HepG2 (cell line): ENCODE measurements around the gene ABHD12. TPM values are rescaled to one million over a fixed set of nuclear protein-coding genes. Genes with fewer than 3 reads are reported as not detected.
A peak's percentile ranks its signal among the peaks of the same experiment; 100 is the strongest.

Experiments used
- AGO2 ChIP-seq: fragments of 200-400 bp; formaldehyde crosslinking; optimal IDR thresholded peaks from 2 replicates; pipeline ENCODE3; 2017; ENCODE audit warnings: mild to moderate bottlenecking, low read depth, low read length, moderate library complexity
- ATF2 ChIP-seq: sonication (generic); formaldehyde crosslinking; IDR thresholded peaks from 2 replicates; pipeline ENCODE4 v1.4.0; 2020; ENCODE audit warnings: missing genetic modification reagents
- CAMTA2 ChIP-seq: sonication (generic); formaldehyde crosslinking; IDR thresholded peaks from 2 replicates; pipeline ENCODE4 v1.4.0; 2020; ENCODE audit warnings: mild to moderate bottlenecking, missing genetic modification reagents, borderline replicate concordance
- GFI1 ChIP-seq: sonication (generic); formaldehyde crosslinking; IDR thresholded peaks from 2 replicates; pipeline ENCODE4 v1.5.0; 2020; ENCODE audit warnings: missing genetic modification reagents, mild to moderate bottlenecking, borderline replicate concordance
- IRF9 ChIP-seq: sonication (generic); formaldehyde crosslinking; IDR thresholded peaks from 2 replicates; pipeline ENCODE4 v1.8.0; 2022; ENCODE audit warnings: missing genetic modification reagents, mild to moderate bottlenecking, borderline replicate concordance
- KDM5A ChIP-seq: fragments of 200-600 bp; sonication (generic); IDR thresholded peaks from 2 replicates; pipeline ENCODE4 v1.7.0; 2018; ENCODE audit warnings: antibody characterized with exemption, mild to moderate bottlenecking, low read length, borderline replicate concordance
- MIER3 ChIP-seq: IDR thresholded peaks from 2 replicates; pipeline ENCODE4 v1.6.1; 2016; ENCODE audit warnings: missing compliant biosample characterization, borderline replicate concordance
- SAP130 ChIP-seq: IDR thresholded peaks from 2 replicates; pipeline ENCODE4 v1.6.1; 2016; ENCODE audit warnings: low read depth
- TFAP4 ChIP-seq: sonication (generic); IDR thresholded peaks from 2 replicates; pipeline ENCODE4 v1.6.1; 2016; ENCODE audit warnings: low read depth, borderline replicate concordance
- ZFP36L2 ChIP-seq: sonication (generic); formaldehyde crosslinking; IDR thresholded peaks from 2 replicates; pipeline ENCODE4 v1.4.0; 2020; ENCODE audit warnings: missing genetic modification reagents
- ZMYM3 ChIP-seq: sonication (generic); formaldehyde crosslinking; IDR thresholded peaks from 2 replicates; pipeline ENCODE4 v1.5.1; 2020; ENCODE audit warnings: mild to moderate bottlenecking, missing genetic modification reagents
- ZNF143 ChIP-seq: sonication (generic); formaldehyde crosslinking; IDR thresholded peaks from 2 replicates; pipeline ENCODE4 v1.4.0; 2020; ENCODE audit warnings: missing genetic modification reagents
- ZNF354B ChIP-seq: sonication (generic); formaldehyde crosslinking; IDR thresholded peaks from 2 replicates; pipeline ENCODE4 v1.8.0; 2022; ENCODE audit warnings: mild to moderate bottlenecking, missing genetic modification reagents
- ZNF605 ChIP-seq: sonication (generic); formaldehyde crosslinking; IDR thresholded peaks from 2 replicates; pipeline ENCODE4 v1.8.0; 2022; ENCODE audit warnings: mild to moderate bottlenecking, missing genetic modification reagents
- ZNF781 ChIP-seq: sonication (generic); formaldehyde crosslinking; IDR thresholded peaks from 2 replicates; pipeline ENCODE4 v1.5.1; 2020; ENCODE audit warnings: borderline replicate concordance, mild to moderate bottlenecking, missing genetic modification reagents; ENCODE audit errors: not compliant biosample characterization
- ZSCAN12 ChIP-seq: sonication (generic); formaldehyde crosslinking; IDR thresholded peaks from 2 replicates; pipeline ENCODE4 v1.9.0; 2021; ENCODE audit warnings: mild to moderate bottlenecking, missing genetic modification reagents
- ZSCAN31 ChIP-seq: sonication (generic); formaldehyde crosslinking; IDR thresholded peaks from 2 replicates; pipeline ENCODE4 v1.5.0; 2020; ENCODE audit warnings: low read depth, mild to moderate bottlenecking, missing genetic modification reagents
- polyA plus RNA-seq, 8 experiments: library from polyadenylated mRNA; depleted of rRNA in 3 of 8; stranded (reverse) in 7 of 8; unstranded in 1 of 8; fragments of >200 nt; fragmentation: Illumina TruSeq in 4 of 8; extraction: Trizol in 4 of 8; gene quantifications; 2 replicates each; pipeline versions ENCODE4 v1.2.1 to v1.2.3, GENCODE V29; 2011 to 2016; ENCODE audit warnings: low read depth in 4 of 8, missing spikeins in 1 of 8, mixed read lengths in 1 of 8; ENCODE audit not compliant: insufficient read depth in 1 of 8
- total RNA-seq, 5 experiments: library from RNA; depleted of rRNA; stranded (reverse); fragments of >200 nt; fragmentation: Illumina TruSeq; extraction: Trizol; gene quantifications; 2 replicates each; pipeline ENCODE4 v1.2.3, GENCODE V29; 2016; ENCODE audit warnings: low read depth in 1 of 5
- TF ChIP-seq, protein P1 (sequence below): sonication (generic); formaldehyde crosslinking; IDR thresholded peaks from 2 replicates; pipeline ENCODE4 v1.4.0; 2020; ENCODE audit warnings: missing genetic modification reagents
- TF ChIP-seq, protein P2 (sequence below): IDR thresholded peaks from 2 replicates; pipeline ENCODE4 v1.6.1; 2012; ENCODE audit warnings: low read depth, low read length, improper control_type of control experiment
- TF ChIP-seq, protein P3 (sequence below): IDR thresholded peaks from 2 replicates; pipeline ENCODE4 v1.4.0; 2020; ENCODE audit warnings: mild to moderate bottlenecking, missing genetic modification reagents

ABHD12 gene
- total and polyA plus RNA-seq, 2 of the 13 experiments (the other 11 are each of a cell fraction or from before 2014, with no cell fraction given), result 23.5 to 72.1 TPM

GRCh38 chr20:25399037-25399430 lies 8.4 kb upstream of the ABHD12 start (continued):
- no peak for TF ChIP-seq ZSCAN31
- no peak for TF ChIP-seq AGO2
- TF ChIP-seq TFAP4, result no peak
- TF ChIP-seq MIER3 (CRISPR knock-in tag), result no peak
- no peak; the same call in 1 of the 2 replicates for TF ChIP-seq GFI1 (CRISPR knock-in tag)
- TF ChIP-seq, protein P1, sequence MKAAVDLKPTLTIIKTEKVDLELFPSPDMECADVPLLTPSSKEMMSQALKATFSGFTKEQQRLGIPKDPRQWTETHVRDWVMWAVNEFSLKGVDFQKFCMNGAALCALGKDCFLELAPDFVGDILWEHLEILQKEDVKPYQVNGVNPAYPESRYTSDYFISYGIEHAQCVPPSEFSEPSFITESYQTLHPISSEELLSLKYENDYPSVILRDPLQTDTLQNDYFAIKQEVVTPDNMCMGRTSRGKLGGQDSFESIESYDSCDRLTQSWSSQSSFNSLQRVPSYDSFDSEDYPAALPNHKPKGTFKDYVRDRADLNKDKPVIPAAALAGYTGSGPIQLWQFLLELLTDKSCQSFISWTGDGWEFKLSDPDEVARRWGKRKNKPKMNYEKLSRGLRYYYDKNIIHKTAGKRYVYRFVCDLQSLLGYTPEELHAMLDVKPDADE (CRISPR knock-in tag), result no peak
- no peak for TF ChIP-seq CAMTA2 (CRISPR knock-in tag)
- TF ChIP-seq, protein P2, sequence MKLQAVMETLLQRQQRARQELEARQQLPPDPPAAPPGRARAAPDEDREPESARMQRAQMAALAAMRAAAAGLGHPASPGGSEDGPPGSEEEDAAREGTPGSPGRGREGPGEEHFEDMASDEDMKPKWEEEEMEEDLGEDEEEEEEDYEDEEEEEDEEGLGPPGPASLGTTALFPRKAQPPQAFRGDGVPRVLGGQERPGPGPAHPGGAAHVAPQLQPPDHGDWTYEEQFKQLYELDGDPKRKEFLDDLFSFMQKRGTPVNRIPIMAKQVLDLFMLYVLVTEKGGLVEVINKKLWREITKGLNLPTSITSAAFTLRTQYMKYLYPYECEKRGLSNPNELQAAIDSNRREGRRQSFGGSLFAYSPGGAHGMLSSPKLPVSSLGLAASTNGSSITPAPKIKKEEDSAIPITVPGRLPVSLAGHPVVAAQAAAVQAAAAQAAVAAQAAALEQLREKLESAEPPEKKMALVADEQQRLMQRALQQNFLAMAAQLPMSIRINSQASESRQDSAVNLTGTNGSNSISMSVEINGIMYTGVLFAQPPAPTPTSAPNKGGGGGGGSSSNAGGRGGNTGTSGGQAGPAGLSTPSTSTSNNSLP, result peak; percentile 97
- no peak for TF ChIP-seq ATF2 (CRISPR knock-in tag)
- no peak for TF ChIP-seq ZNF781 (CRISPR knock-in tag)
- no peak for TF ChIP-seq ZFP36L2 (CRISPR knock-in tag)
- TF ChIP-seq, protein P3, sequence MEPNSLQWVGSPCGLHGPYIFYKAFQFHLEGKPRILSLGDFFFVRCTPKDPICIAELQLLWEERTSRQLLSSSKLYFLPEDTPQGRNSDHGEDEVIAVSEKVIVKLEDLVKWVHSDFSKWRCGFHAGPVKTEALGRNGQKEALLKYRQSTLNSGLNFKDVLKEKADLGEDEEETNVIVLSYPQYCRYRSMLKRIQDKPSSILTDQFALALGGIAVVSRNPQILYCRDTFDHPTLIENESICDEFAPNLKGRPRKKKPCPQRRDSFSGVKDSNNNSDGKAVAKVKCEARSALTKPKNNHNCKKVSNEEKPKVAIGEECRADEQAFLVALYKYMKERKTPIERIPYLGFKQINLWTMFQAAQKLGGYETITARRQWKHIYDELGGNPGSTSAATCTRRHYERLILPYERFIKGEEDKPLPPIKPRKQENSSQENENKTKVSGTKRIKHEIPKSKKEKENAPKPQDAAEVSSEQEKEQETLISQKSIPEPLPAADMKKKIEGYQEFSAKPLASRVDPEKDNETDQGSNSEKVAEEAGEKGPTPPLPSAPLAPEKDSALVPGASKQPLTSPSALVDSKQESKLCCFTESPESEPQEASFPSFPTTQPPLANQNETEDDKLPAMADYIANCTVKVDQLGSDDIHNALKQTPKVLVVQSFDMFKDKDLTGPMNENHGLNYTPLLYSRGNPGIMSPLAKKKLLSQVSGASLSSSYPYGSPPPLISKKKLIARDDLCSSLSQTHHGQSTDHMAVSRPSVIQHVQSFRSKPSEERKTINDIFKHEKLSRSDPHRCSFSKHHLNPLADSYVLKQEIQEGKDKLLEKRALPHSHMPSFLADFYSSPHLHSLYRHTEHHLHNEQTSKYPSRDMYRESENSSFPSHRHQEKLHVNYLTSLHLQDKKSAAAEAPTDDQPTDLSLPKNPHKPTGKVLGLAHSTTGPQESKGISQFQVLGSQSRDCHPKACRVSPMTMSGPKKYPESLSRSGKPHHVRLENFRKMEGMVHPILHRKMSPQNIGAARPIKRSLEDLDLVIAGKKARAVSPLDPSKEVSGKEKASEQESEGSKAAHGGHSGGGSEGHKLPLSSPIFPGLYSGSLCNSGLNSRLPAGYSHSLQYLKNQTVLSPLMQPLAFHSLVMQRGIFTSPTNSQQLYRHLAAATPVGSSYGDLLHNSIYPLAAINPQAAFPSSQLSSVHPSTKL (CRISPR knock-in tag), result 0 out of 2 replicates have a peak, but pooled peaks have one; percentile 33
- TF ChIP-seq ZSCAN12 (CRISPR knock-in tag), result no peak
- TF ChIP-seq ZNF605 (CRISPR knock-in tag), result no peak
- TF ChIP-seq ZNF354B, result 0 out of 2 replicates have a peak, but pooled peaks have one; percentile 20
- peak; percentile 48 for TF ChIP-seq SAP130
- TF ChIP-seq ZNF143 (CRISPR knock-in tag), result no peak
- no peak for TF ChIP-seq KDM5A
- no peak for TF ChIP-seq ZMYM3 (CRISPR knock-in tag)
- no peak for TF ChIP-seq IRF9
